ENCODE measurements around the gene SOX1. TPM values are rescaled to one million over a fixed set of nuclear protein-coding genes. Genes with fewer than 3 reads are reported as not detected.

Gene SOX1
- total RNA-seq, 5 donors from 2014 or later (not counting 1 experiment from before 2014, with no cell fraction given) = not detected

DNA sequence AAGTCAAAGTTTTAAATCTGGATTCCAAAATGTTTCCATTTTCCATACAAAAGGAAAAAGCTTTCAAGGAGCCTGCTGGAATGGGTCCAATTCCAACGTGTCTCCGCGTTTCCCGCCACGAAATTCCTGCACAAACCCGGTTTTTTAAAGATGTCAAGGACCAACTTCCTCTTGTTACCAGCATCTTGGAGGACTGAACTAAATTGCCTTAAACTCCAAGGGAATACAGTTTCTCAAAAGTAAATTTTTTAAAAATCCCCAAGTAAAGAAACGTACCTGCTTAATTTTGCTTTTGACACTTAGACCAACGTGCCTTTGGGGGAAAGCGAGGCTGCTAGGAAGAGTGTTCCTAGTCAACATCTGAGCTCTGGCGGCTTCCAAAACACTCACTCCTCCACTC lies 12.3 kb upstream of the SOX1 start:
- 0% methylated on average over 4 of the region's 10 CpGs for WGBS (ENCODE audit: insufficient coverage)
- Histone ChIP-seq H3K36me3 (ENCODE audit: control insufficient read depth in 2 of 2, extremely low read depth in 1 of 2, insufficient read depth in 1 of 2, low read length in 1 of 2) (no peaks in the 10 kb centered on the region), H3K4me1 (ENCODE audit: control insufficient read depth in 1 of 2, extremely low read depth in 1 of 2, insufficient read depth in 2 of 2, low read length in 2 of 2) (peaks cover 0 to 3% of the 10 kb centered on the region in 2 experiments), H3K4me3 (ENCODE audit: control insufficient read depth in 1 of 2, extremely low read depth in 1 of 2, low read length in 1 of 2) (no peak overlapping the region), H3K27me3 (replicated peaks in 1 of 2; ENCODE audit: control insufficient read depth in 2 of 2, extremely low read depth in 1 of 2, insufficient read depth in 2 of 2, low read length in 1 of 2) (peaks cover 39 to 70% of the 10 kb centered on the region in 2 experiments), H3K27ac (ENCODE audit: low read length) (no peak overlapping the region), H3K9me3 (no peaks in the 10 kb centered on the region)
- H3K36me3 Mint-ChIP-seq = no peaks in the 10 kb centered on the region
- ChIA-PET POLR2A (no interaction called here), CTCF (no interaction called here)
- H3K27me3 Mint-ChIP-seq = peaks cover 54 to 67% of the 10 kb centered on the region in 2 donors
- no peak for DNase-seq
- H3K4me1 Mint-ChIP-seq = peaks cover 2 to 8% (median 5%) of the 10 kb centered on the region in 3 donors
- H3K9me3 Mint-ChIP-seq = peaks cover 0 to 3% (median 0%) of the 10 kb centered on the region in 3 donors
- no peak for ATAC-seq (replicated peaks in 1 of 4)
- no peak overlapping the region for H3K27ac Mint-ChIP-seq
- H3K4me3 Mint-ChIP-seq = no peak overlapping the region

DNA sequence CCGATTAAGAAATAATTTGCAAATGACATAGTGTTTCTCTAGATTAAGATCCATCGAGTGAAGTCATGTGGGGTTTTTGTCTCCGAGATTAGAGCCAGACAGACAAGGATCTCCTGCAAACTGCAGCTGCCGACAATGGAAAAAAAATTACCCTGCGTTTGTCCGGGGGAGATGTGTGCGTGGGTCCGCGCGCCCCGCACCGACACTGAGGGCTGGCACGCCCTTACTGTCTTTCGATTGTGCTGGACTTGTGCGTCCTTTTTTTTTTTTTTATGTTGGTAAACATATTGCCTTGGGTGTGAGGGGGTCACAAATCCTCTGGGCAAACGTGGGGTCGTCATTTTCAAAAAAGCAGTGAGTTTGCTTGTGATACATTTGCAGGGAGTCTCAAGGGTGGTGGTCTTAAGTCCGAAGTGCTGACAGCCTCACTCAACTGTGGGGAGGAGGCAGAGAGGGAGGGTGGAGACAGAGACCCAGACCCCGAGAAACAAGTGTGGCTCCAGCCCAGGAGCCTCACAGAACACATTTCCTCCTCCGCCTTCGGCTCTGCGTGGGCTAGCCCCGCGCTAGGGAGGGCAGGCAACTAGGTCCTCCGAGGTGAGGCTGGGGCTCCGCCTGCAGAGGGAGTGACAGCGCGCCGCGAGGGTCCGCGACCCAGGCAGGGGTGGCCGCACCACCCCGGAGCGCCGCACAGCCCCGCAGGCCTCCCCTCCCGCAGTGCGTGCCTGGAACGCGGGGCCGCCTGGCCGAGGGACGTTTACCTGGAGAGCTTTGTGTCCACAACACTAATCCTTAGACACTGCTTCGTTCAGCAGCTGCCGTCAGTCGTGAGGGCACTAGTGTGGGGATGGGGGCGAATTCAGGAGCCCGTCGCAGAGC lies 11.7 kb upstream of the SOX1 start:
- Mint-ChIP-seq H3K4me1 (peaks cover 2 to 8% (median 5%) of the 10 kb centered on the region in 3 donors), H3K36me3 (no peaks in the 10 kb centered on the region), H3K4me3 (peak overlapping the region in 1 of 3 donors; percentile 54), H3K27me3 (peaks cover 57 to 71% of the 10 kb centered on the region in 2 donors), H3K27ac (no peak overlapping the region), H3K9me3 (peaks cover 0 to 3% (median 0%) of the 10 kb centered on the region in 3 donors)
- ATAC-seq (replicated peaks in 1 of 4) (no peak), DNase-seq (no peak)
- ChIA-PET CTCF (no interaction called here), POLR2A (no interaction called here)
- H3K4me3 ChIP-seq (ENCODE audit: control insufficient read depth in 1 of 2, extremely low read depth in 1 of 2, low read length in 1 of 2) = no peak overlapping the region
- peaks cover 44 to 76% of the 10 kb centered on the region in 2 experiments for H3K27me3 ChIP-seq (replicated peaks in 1 of 2; ENCODE audit: control insufficient read depth in 2 of 2, extremely low read depth in 1 of 2, insufficient read depth in 2 of 2, low read length in 1 of 2)
- no peak overlapping the region for H3K27ac ChIP-seq (ENCODE audit: low read length)
- H3K4me1 ChIP-seq (ENCODE audit: control insufficient read depth in 1 of 2, extremely low read depth in 1 of 2, insufficient read depth in 2 of 2, low read length in 2 of 2) = peaks cover 0 to 3% of the 10 kb centered on the region in 2 experiments
- H3K36me3 ChIP-seq (ENCODE audit: control insufficient read depth in 2 of 2, extremely low read depth in 1 of 2, insufficient read depth in 1 of 2, low read length in 1 of 2) = no peaks in the 10 kb centered on the region
- WGBS (ENCODE audit: insufficient coverage) = 14% methylated on average over 44 of the region's 50 CpGs
- H3K9me3 ChIP-seq = no peaks in the 10 kb centered on the region

DNA sequence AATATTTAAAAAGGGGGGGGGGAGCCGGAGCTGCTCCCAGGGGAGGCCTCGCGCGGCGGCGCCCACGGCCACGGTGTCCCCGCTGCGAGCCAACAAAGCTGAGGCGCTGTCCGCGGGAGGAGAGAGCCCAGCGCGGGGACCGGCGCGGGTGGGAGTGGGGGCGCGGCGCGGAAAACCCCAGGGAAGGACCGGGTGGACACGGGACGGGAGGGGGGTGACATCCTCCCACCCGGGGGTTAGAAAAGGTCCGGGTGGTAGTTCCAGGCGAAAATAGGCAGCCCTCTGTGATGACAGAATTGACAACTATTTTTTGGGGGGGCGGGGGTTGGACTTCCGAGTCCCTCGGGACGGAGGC lies 11.1 kb upstream of the SOX1 start:
- no peak overlapping the region for H3K4me3 ChIP-seq (ENCODE audit: control insufficient read depth in 1 of 2, extremely low read depth in 1 of 2, low read length in 1 of 2)
- no peaks in the 10 kb centered on the region for H3K9me3 ChIP-seq
- H3K36me3 Mint-ChIP-seq = no peaks in the 10 kb centered on the region
- DNase-seq (no peak), ATAC-seq (replicated peaks in 1 of 4) (no peak)
- CTCF ChIA-PET = no interaction called here
- no peak overlapping the region for H3K4me3 Mint-ChIP-seq
- H3K27ac Mint-ChIP-seq = no peak overlapping the region
- peaks cover 57 to 70% of the 10 kb centered on the region in 2 donors for H3K27me3 Mint-ChIP-seq
- peaks cover 0 to 3% of the 10 kb centered on the region in 2 experiments for H3K4me1 ChIP-seq (ENCODE audit: control insufficient read depth in 1 of 2, extremely low read depth in 1 of 2, insufficient read depth in 2 of 2, low read length in 2 of 2)
- WGBS (ENCODE audit: insufficient coverage) = 9% methylated on average over 23 of the region's 32 CpGs
- H3K4me1 Mint-ChIP-seq = peaks cover 2 to 8% (median 5%) of the 10 kb centered on the region in 3 donors
- H3K27ac ChIP-seq (ENCODE audit: low read length) = no peak overlapping the region
- peaks cover 39 to 80% of the 10 kb centered on the region in 2 experiments for H3K27me3 ChIP-seq (replicated peaks in 1 of 2; ENCODE audit: control insufficient read depth in 2 of 2, extremely low read depth in 1 of 2, insufficient read depth in 2 of 2, low read length in 1 of 2)
- peaks cover 0 to 3% (median 0%) of the 10 kb centered on the region in 3 donors for H3K9me3 Mint-ChIP-seq
- POLR2A ChIA-PET = no interaction called here
- no peaks in the 10 kb centered on the region for H3K36me3 ChIP-seq (ENCODE audit: control insufficient read depth in 2 of 2, extremely low read depth in 1 of 2, insufficient read depth in 1 of 2, low read length in 1 of 2)

DNA sequence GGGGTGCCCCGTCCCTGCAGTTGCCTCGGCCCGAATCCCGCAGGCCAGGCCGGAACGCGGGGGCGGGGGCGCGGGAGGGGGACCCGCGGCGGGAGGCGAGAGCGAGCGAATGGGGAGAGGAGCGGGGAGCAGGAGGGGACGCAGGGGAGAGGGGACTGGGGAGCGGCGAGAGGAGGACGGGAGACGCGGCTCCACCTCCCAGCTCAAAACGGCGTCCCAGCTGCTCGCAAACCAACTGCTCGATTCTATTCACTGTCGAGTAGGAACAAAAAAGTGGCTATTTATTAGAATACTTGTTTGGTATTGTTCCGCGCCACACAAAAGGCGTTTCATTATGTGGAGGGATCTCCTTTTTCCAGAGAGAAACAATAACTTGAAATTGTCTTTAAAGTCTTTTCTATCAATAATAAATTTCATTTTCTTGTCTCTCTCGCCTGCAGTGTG lies 10.6 kb upstream of the SOX1 start:
- Mint-ChIP-seq H3K36me3 (no peaks in the 10 kb centered on the region), H3K4me3 (no peak overlapping the region), H3K27me3 (peaks cover 55 to 71% of the 10 kb centered on the region in 2 donors), H3K4me1 (peaks cover 2 to 8% (median 5%) of the 10 kb centered on the region in 3 donors), H3K27ac (no peak overlapping the region), H3K9me3 (peaks cover 0 to 3% (median 0%) of the 10 kb centered on the region in 3 donors)
- ATAC-seq (replicated peaks in 1 of 4) (no peak), DNase-seq (no peak)
- H3K27me3 ChIP-seq (replicated peaks in 1 of 2; ENCODE audit: control insufficient read depth in 2 of 2, extremely low read depth in 1 of 2, insufficient read depth in 2 of 2, low read length in 1 of 2) = peaks cover 36 to 84% of the 10 kb centered on the region in 2 experiments
- no peak overlapping the region for H3K4me3 ChIP-seq (ENCODE audit: control insufficient read depth in 1 of 2, extremely low read depth in 1 of 2, low read length in 1 of 2)
- POLR2A ChIA-PET = no interaction called here
- H3K27ac ChIP-seq (ENCODE audit: low read length) = no peak overlapping the region
- peaks cover 0 to 3% of the 10 kb centered on the region in 2 experiments for H3K4me1 ChIP-seq (ENCODE audit: control insufficient read depth in 1 of 2, extremely low read depth in 1 of 2, insufficient read depth in 2 of 2, low read length in 2 of 2)
- CTCF ChIA-PET = no interaction called here
- no peaks in the 10 kb centered on the region for H3K9me3 ChIP-seq
- WGBS (ENCODE audit: insufficient coverage) = 9% methylated on average over 19 of the region's 32 CpGs
- H3K36me3 ChIP-seq (ENCODE audit: control insufficient read depth in 2 of 2, extremely low read depth in 1 of 2, insufficient read depth in 1 of 2, low read length in 1 of 2) = no peaks in the 10 kb centered on the region

DNA sequence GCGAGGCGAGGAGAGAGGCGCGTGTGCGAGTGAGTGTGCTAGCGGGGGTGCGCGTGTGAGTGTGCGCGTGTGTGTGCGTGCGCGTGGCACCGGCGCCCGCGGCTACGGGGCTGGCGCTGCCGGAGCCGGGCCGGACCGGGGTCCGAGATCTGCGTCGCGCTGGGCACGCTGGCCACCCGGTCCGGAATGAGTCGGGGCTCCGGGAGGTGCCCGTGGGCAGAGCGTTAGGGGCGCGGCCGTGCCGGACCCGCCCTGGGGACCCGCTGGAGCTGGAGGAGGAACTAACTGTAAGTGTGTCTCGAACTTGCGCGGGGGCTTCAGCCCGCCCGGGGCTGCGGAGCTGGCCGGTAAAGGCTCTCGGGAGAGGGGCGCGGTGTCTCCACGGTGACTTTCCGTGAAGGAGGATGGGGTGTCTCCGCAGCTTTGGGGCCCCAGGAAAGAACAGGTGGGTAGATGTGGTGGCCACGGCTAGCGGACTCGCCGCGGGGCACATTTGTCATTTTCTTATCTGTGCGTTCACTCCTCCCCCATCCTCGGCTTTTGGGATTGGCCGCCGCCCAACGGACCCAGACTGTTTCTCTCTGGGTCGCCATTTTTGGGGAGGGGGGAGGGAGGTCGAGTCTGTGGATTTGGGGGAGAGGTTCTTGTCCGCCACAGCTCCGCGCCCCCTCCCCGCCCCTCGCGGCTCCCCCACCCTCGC lies 10.1 kb upstream of the SOX1 start:
- no peak overlapping the region for H3K4me3 Mint-ChIP-seq
- H3K27me3 Mint-ChIP-seq = peaks cover 53 to 72% of the 10 kb centered on the region in 2 donors
- no peak overlapping the region for H3K4me3 ChIP-seq (ENCODE audit: control insufficient read depth in 1 of 2, extremely low read depth in 1 of 2, low read length in 1 of 2)
- no peaks in the 10 kb centered on the region for H3K9me3 ChIP-seq
- 10% methylated on average over 60 of the region's 72 CpGs for WGBS (ENCODE audit: insufficient coverage)
- POLR2A ChIA-PET = no interaction called here
- no peak for DNase-seq
- no peak for ATAC-seq (replicated peaks in 1 of 4)
- H3K36me3 Mint-ChIP-seq = no peaks in the 10 kb centered on the region
- H3K27me3 ChIP-seq (replicated peaks in 1 of 2; ENCODE audit: control insufficient read depth in 2 of 2, extremely low read depth in 1 of 2, insufficient read depth in 2 of 2, low read length in 1 of 2) = peaks cover 37 to 90% of the 10 kb centered on the region in 2 experiments
- no peaks in the 10 kb centered on the region for H3K36me3 ChIP-seq (ENCODE audit: control insufficient read depth in 2 of 2, extremely low read depth in 1 of 2, insufficient read depth in 1 of 2, low read length in 1 of 2)
- no peak overlapping the region for H3K27ac ChIP-seq (ENCODE audit: low read length)
- H3K9me3 Mint-ChIP-seq = peaks cover 0 to 3% (median 0%) of the 10 kb centered on the region in 3 donors
- no peak overlapping the region for H3K27ac Mint-ChIP-seq
- H3K4me1 Mint-ChIP-seq = peaks cover 2 to 8% (median 5%) of the 10 kb centered on the region in 3 donors
- peaks cover 0 to 3% of the 10 kb centered on the region in 2 experiments for H3K4me1 ChIP-seq (ENCODE audit: control insufficient read depth in 1 of 2, extremely low read depth in 1 of 2, insufficient read depth in 2 of 2, low read length in 2 of 2)
- CTCF ChIA-PET = no interaction called here

DNA sequence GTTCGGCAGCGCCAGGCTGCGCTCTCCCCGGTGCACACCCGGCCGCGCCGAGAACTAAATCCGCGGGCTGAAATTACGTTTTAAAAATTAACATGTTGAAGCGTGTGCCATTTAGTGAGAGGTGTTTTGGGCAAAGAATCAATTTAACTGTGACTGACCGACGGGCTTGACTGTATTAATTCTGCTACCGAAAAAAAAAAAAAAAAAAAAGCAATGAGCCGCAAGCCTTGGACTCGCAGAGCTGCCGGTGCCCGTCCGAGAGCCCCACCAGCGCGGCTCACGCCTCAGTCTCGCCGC lies 9.6 kb upstream of the SOX1 start:
- Histone ChIP-seq H3K4me1 (ENCODE audit: control insufficient read depth in 1 of 2, extremely low read depth in 1 of 2, insufficient read depth in 2 of 2, low read length in 2 of 2) (peaks cover 0 to 3% of the 10 kb centered on the region in 2 experiments), H3K9me3 (no peaks in the 10 kb centered on the region), H3K36me3 (ENCODE audit: control insufficient read depth in 2 of 2, extremely low read depth in 1 of 2, insufficient read depth in 1 of 2, low read length in 1 of 2) (no peaks in the 10 kb centered on the region), H3K27me3 (replicated peaks in 1 of 2; ENCODE audit: control insufficient read depth in 2 of 2, extremely low read depth in 1 of 2, insufficient read depth in 2 of 2, low read length in 1 of 2) (peaks cover 36 to 90% of the 10 kb centered on the region in 2 experiments), H3K4me3 (ENCODE audit: control insufficient read depth in 1 of 2, extremely low read depth in 1 of 2, low read length in 1 of 2) (peak overlapping the region in 1 of 2 donors; percentile 5), H3K27ac (ENCODE audit: low read length) (no peak overlapping the region)
- Mint-ChIP-seq H3K4me1 (peaks cover 2 to 8% (median 5%) of the 10 kb centered on the region in 3 donors), H3K9me3 (peaks cover 0 to under 1% (median 0%) of the 10 kb centered on the region in 3 donors), H3K27ac (no peak overlapping the region), H3K27me3 (peaks cover 50 to 72% of the 10 kb centered on the region in 2 donors), H3K4me3 (no peak overlapping the region), H3K36me3 (no peaks in the 10 kb centered on the region)
- ATAC-seq (replicated peaks in 1 of 4) = no peak
- 8% methylated on average over 20 of the region's 25 CpGs for WGBS (ENCODE audit: insufficient coverage)
- ChIA-PET POLR2A (no interaction called here), CTCF (no interaction called here)
- no peak for DNase-seq

All from T-cell (primary cell).